Measurements from ENCODE around the gene INPP4A. TPM values are rescaled to one million over a fixed set of nuclear protein-coding genes. Genes with fewer than 3 reads are reported as not detected.

Gene INPP4A
- total and polyA plus RNA-seq, 10 of the 15 experiments (the other 5 are each of a cell fraction or from before 2014, with no cell fraction given), result 4.7 to 62.3 (median 36.9) TPM

DNA sequence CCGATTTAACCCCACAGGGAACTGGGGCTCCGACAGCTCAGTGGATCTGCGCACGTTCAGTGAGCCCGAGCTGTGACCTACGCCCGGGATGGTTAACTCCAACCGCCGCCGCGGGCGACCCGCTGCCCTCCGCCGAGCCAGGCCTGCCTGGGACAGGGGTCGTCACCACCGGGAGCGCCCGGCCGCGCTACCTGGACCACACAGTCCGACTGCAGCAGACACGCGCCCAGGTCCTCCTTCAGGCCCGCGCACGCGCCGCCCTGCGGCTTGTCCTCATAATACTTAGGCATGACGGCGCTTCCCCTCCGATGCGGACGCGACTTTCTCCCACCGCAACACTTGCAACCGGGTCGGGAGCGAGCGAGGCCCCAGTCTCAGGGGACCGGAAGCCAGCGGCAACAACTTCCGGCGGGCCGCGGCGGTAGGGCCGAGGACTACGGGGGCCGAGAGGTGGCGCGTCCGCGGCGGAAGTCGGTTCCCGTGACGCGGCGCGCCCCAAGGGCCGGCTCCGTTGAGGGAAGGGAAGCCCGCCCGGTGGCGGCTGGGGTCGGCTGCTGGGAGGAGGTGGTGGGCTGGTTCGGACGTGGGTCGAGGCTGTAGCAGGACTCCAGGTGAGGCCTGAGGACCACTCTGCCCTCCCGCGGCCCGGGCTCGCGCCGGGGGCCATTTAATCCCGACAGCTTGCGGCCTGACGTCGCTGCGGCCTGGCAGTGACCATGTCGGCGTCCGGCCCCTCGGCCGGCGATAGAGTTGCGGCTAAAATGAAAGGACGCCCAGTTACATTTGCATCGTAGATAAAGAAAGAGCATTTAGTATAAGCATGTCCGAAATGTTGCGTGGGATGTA lies 163.7 kb downstream of the INPP4A start, which contains the start of the genes COA5 and UNC50 (continued):
- TF ChIP-seq, protein P1, sequence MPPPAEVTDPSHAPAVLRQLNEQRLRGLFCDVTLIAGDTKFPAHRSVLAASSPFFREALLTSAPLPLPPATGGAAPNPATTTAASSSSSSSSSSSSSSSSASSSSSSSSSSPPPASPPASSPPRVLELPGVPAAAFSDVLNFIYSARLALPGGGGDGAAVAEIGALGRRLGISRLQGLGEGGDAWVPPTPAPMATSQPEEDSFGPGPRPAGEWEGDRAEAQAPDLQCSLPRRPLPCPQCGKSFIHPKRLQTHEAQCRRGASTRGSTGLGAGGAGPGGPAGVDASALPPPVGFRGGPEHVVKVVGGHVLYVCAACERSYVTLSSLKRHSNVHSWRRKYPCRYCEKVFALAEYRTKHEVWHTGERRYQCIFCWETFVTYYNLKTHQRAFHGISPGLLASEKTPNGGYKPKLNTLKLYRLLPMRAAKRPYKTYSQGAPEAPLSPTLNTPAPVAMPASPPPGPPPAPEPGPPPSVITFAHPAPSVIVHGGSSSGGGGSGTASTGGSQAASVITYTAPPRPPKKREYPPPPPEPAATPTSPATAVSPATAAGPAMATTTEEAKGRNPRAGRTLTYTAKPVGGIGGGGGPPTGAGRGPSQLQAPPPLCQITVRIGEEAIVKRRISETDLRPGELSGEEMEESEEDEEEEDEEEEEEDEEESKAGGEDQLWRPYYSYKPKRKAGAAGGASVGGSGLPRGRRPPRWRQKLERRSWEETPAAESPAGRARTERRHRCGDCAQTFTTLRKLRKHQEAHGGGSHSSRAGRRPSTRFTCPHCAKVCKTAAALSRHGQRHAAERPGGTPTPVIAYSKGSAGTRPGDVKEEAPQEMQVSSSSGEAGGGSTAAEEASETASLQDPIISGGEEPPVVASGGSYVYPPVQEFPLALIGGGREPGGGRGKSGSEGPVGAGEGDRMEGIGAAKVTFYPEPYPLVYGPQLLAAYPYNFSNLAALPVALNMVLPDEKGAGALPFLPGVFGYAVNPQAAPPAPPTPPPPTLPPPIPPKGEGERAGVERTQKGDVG (CRISPR knock-in tag; IDR thresholded peaks at IDR 0.05), result no peak
- no peak for TF ChIP-seq ZNF24 (IDR thresholded peaks at IDR 0.05)
- peak; percentile 69 for TF ChIP-seq DPF2 (IDR thresholded peaks at IDR 0.05)
- no peak for TF ChIP-seq NFXL1 (IDR thresholded peaks at IDR 0.05; ENCODE audit: borderline replicate concordance)
- no peak for TF ChIP-seq NFYB (IDR thresholded peaks at IDR 0.05; ENCODE audit: insufficient read depth, low read depth, low read length)
- peak; percentile 18; the same call in 1 of the 2 replicates for TF ChIP-seq EED (IDR thresholded peaks at IDR 0.05; ENCODE audit: low read depth)
- TF ChIP-seq, protein P2, sequence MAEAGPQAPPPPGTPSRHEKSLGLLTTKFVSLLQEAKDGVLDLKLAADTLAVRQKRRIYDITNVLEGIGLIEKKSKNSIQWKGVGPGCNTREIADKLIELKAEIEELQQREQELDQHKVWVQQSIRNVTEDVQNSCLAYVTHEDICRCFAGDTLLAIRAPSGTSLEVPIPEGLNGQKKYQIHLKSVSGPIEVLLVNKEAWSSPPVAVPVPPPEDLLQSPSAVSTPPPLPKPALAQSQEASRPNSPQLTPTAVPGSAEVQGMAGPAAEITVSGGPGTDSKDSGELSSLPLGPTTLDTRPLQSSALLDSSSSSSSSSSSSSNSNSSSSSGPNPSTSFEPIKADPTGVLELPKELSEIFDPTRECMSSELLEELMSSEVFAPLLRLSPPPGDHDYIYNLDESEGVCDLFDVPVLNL (IDR thresholded peaks at IDR 0.05; ENCODE audit: low read depth, low read length), result no peak
- peak; percentile 69 for TF ChIP-seq NR2C1 (IDR thresholded peaks at IDR 0.05)
- TF ChIP-seq, protein P3, sequence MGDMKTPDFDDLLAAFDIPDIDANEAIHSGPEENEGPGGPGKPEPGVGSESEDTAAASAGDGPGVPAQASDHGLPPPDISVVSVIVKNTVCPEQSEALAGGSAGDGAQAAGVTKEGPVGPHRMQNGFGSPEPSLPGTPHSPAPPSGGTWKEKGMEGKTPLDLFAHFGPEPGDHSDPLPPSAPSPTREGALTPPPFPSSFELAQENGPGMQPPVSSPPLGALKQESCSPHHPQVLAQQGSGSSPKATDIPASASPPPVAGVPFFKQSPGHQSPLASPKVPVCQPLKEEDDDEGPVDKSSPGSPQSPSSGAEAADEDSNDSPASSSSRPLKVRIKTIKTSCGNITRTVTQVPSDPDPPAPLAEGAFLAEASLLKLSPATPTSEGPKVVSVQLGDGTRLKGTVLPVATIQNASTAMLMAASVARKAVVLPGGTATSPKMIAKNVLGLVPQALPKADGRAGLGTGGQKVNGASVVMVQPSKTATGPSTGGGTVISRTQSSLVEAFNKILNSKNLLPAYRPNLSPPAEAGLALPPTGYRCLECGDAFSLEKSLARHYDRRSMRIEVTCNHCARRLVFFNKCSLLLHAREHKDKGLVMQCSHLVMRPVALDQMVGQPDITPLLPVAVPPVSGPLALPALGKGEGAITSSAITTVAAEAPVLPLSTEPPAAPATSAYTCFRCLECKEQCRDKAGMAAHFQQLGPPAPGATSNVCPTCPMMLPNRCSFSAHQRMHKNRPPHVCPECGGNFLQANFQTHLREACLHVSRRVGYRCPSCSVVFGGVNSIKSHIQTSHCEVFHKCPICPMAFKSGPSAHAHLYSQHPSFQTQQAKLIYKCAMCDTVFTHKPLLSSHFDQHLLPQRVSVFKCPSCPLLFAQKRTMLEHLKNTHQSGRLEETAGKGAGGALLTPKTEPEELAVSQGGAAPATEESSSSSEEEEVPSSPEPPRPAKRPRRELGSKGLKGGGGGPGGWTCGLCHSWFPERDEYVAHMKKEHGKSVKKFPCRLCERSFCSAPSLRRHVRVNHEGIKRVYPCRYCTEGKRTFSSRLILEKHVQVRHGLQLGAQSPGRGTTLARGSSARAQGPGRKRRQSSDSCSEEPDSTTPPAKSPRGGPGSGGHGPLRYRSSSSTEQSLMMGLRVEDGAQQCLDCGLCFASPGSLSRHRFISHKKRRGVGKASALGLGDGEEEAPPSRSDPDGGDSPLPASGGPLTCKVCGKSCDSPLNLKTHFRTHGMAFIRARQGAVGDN (IDR thresholded peaks at IDR 0.05), result peak; percentile 75
- TF ChIP-seq TBL1XR1 (IDR thresholded peaks at IDR 0.05; ENCODE audit: low read depth, low read length), result no peak
- TF ChIP-seq, protein P4, sequence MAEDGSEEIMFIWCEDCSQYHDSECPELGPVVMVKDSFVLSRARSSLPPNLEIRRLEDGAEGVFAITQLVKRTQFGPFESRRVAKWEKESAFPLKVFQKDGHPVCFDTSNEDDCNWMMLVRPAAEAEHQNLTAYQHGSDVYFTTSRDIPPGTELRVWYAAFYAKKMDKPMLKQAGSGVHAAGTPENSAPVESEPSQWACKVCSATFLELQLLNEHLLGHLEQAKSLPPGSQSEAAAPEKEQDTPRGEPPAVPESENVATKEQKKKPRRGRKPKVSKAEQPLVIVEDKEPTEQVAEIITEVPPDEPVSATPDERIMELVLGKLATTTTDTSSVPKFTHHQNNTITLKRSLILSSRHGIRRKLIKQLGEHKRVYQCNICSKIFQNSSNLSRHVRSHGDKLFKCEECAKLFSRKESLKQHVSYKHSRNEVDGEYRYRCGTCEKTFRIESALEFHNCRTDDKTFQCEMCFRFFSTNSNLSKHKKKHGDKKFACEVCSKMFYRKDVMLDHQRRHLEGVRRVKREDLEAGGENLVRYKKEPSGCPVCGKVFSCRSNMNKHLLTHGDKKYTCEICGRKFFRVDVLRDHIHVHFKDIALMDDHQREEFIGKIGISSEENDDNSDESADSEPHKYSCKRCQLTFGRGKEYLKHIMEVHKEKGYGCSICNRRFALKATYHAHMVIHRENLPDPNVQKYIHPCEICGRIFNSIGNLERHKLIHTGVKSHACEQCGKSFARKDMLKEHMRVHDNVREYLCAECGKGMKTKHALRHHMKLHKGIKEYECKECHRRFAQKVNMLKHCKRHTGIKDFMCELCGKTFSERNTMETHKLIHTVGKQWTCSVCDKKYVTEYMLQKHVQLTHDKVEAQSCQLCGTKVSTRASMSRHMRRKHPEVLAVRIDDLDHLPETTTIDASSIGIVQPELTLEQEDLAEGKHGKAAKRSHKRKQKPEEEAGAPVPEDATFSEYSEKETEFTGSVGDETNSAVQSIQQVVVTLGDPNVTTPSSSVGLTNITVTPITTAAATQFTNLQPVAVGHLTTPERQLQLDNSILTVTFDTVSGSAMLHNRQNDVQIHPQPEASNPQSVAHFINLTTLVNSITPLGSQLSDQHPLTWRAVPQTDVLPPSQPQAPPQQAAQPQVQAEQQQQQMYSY (CRISPR knock-in tag; IDR thresholded peaks at IDR 0.05), result no peak
- TF ChIP-seq LARP7 (IDR thresholded peaks at IDR 0.05), result no peak; the same call in 1 of the 2 replicates
- TF ChIP-seq, protein P5, sequence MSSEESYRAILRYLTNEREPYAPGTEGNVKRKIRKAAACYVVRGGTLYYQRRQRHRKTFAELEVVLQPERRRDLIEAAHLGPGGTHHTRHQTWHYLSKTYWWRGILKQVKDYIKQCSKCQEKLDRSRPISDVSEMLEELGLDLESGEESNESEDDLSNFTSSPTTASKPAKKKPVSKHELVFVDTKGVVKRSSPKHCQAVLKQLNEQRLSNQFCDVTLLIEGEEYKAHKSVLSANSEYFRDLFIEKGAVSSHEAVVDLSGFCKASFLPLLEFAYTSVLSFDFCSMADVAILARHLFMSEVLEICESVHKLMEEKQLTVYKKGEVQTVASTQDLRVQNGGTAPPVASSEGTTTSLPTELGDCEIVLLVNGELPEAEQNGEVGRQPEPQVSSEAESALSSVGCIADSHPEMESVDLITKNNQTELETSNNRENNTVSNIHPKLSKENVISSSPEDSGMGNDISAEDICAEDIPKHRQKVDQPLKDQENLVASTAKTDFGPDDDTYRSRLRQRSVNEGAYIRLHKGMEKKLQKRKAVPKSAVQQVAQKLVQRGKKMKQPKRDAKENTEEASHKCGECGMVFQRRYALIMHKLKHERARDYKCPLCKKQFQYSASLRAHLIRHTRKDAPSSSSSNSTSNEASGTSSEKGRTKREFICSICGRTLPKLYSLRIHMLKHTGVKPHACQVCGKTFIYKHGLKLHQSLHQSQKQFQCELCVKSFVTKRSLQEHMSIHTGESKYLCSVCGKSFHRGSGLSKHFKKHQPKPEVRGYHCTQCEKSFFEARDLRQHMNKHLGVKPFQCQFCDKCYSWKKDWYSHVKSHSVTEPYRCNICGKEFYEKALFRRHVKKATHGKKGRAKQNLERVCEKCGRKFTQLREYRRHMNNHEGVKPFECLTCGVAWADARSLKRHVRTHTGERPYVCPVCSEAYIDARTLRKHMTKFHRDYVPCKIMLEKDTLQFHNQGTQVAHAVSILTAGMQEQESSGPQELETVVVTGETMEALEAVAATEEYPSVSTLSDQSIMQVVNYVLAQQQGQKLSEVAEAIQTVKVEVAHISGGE (CRISPR knock-in tag; IDR thresholded peaks at IDR 0.05), result peak; percentile 77

All from GM12878 (cell line).